Measurements from ENCODE around the gene ZNF689. TPM values are rescaled to one million over a fixed set of nuclear protein-coding genes. Genes with fewer than 3 reads are reported as not detected.
"Not testable (repeated sequence)": the region's sequence is repeated elsewhere in the genome, so short reads cannot be mapped to it uniquely, and the experiment has no call there.

ZNF689 gene
- total RNA-seq, 4 donors from 2014 or later = 7.5 to 12.5 (median 9.9) TPM

GRCh38 chr16:30601966-30602365 is 8.2 kb downstream of the ZNF689 start:
- Histone ChIP-seq H3K27me3 (no peaks in the 10 kb centered on the region), H3K4me3 (no peak overlapping the region), H3K27ac (no peak overlapping the region), H3K36me3 (peaks cover 0 to 46% (median 0%) of the 10 kb centered on the region in 3 donors), H3K9me3 (no peaks in the 10 kb centered on the region), H3K4me1 (peaks cover 0 to 11% (median 0%) of the 10 kb centered on the region in 4 donors)
- no peak for DNase-seq
- no peak for TF ChIP-seq CTCF (IDR thresholded peaks at IDR 0.05)
- TF ChIP-seq POLR2A (IDR thresholded peaks at IDR 0.05) = no peak

GRCh38 chr16:30600929-30601328 is 9.3 kb downstream of the ZNF689 start:
- no peak overlapping the region for H3K27ac ChIP-seq
- H3K9me3 ChIP-seq = no peaks in the 10 kb centered on the region
- no peak for DNase-seq
- no peaks in the 10 kb centered on the region for H3K27me3 ChIP-seq
- no peak overlapping the region for H3K4me3 ChIP-seq
- TF ChIP-seq POLR2A (IDR thresholded peaks at IDR 0.05) (no peak), CTCF (IDR thresholded peaks at IDR 0.05) (no peak)
- peaks cover 0 to 37% (median 0%) of the 10 kb centered on the region in 3 donors for H3K36me3 ChIP-seq
- H3K4me1 ChIP-seq = peaks cover 0 to 11% (median 0%) of the 10 kb centered on the region in 4 donors

- Histone ChIP-seq H3K4me1 (peaks cover 0 to 11% (median 0%) of the 10 kb centered on the region in 4 donors), H3K36me3 (peaks cover 0 to 30% (median 0%) of the 10 kb centered on the region in 3 donors), H3K4me3 (no peak overlapping the region), H3K27me3 (no peaks in the 10 kb centered on the region), H3K27ac (no peak overlapping the region), H3K9me3 (no peaks in the 10 kb centered on the region)
- TF ChIP-seq POLR2A (IDR thresholded peaks at IDR 0.05) = no peak
- no peak for TF ChIP-seq CTCF (IDR thresholded peaks at IDR 0.05)
- no peak for DNase-seq
Observed at GRCh38 chr16:30600215-30600614, 10.0 kb downstream of the ZNF689 start.

- no peak for DNase-seq
- no peaks in the 10 kb centered on the region for H3K27me3 ChIP-seq
- no peak overlapping the region for H3K4me3 ChIP-seq
- peaks cover 0 to 6% (median 0%) of the 10 kb centered on the region in 4 donors for H3K4me1 ChIP-seq
- H3K36me3 ChIP-seq = no peaks in the 10 kb centered on the region
- TF ChIP-seq CTCF (IDR thresholded peaks at IDR 0.05) (no peak), POLR2A (IDR thresholded peaks at IDR 0.05) (no peak)
- no peaks in the 10 kb centered on the region for H3K9me3 ChIP-seq
- H3K27ac ChIP-seq = no peak overlapping the region
Observed at GRCh38 chr16:30592871-30593270, 17.3 kb downstream of the ZNF689 start.

- DNase-seq, H3K27me3 ChIP-seq, H3K4me3 ChIP-seq, H3K36me3 ChIP-seq, H3K9me3 ChIP-seq: not testable (repeated sequence)
- peaks cover 0 to 18% (median 2%) of the 10 kb centered on the region in 4 donors for H3K4me1 ChIP-seq
- peak overlapping the region in 2 of 4 donors; percentile 20 to 62 for H3K27ac ChIP-seq
Observed at GRCh38 chr16:30590869-30591268, 19.3 kb downstream of the ZNF689 start.

- not testable (repeated sequence) for DNase-seq, H3K27ac ChIP-seq, H3K9me3 ChIP-seq, H3K4me3 ChIP-seq, H3K36me3 ChIP-seq, H3K27me3 ChIP-seq
- peaks cover 0 to 23% (median 2%) of the 10 kb centered on the region in 4 donors for H3K4me1 ChIP-seq
Observed at GRCh38 chr16:30589582-30589981, 20.6 kb downstream of the ZNF689 start.

GRCh38 chr16:30588651-30589050 is 21.5 kb downstream of the ZNF689 start:
- Histone ChIP-seq H3K4me3 (no peak overlapping the region), H3K9me3 (no peaks in the 10 kb centered on the region), H3K27me3 (no peaks in the 10 kb centered on the region), H3K27ac (no peak overlapping the region), H3K4me1 (peaks cover 0 to 29% (median 2%) of the 10 kb centered on the region in 4 donors), H3K36me3 (peaks cover 0 to 5% (median 0%) of the 10 kb centered on the region in 3 donors)
- DNase-seq = no peak
- no peak for TF ChIP-seq POLR2A (IDR thresholded peaks at IDR 0.05)
- no peak for TF ChIP-seq CTCF (IDR thresholded peaks at IDR 0.05)

Data from Peyer's patch (tissue), 4 donors.